NOMO-1 treated with dmso at 0.1 percent for 144 hours (cell line): Measurements from ENCODE around the gene NHS.

Source experiments
- DNase-seq: peaks from one replicate; lab custom pipeline; 2025; ENCODE audit not compliant: unreplicated experiment; lab: John Stamatoyannopoulos, UW

NHS gene

GRCh38 chrX:17767734-17768133 is 392.7 kb downstream of the NHS start:
- DNase-seq = no peak

GRCh38 chrX:17768997-17769396 is 394.0 kb downstream of the NHS start:
- DNase-seq = no peak

DNA sequence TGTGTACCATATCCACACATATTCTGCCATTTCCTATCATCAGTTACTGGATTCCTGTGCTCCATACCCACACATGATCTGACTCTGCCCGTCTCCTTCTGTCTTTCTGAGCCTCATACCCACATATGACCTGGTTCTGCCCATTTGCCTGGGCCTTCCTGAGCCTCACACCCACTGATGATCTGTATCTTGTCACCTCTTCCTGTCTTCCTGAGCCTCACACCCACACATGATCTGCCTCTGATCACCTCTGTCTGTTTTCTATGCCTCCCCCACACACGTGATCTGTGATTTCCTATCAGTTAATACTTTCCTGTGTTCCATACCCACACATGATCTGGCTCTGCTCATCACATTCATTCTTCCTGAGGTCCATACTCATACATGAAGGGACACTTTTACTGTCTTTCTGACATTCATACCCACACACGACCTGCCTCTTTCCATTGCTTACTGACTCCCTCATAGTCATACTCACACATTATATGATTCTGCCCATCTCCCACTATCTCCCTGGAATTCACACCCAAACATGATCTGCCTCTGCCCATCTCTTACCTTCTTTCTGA is 394.8 kb downstream of the NHS start:
- no peak for DNase-seq

- no peak for DNase-seq
These were observed 398.3 kb downstream of the NHS start for GRCh38 chrX:17773221-17773876.

DNA sequence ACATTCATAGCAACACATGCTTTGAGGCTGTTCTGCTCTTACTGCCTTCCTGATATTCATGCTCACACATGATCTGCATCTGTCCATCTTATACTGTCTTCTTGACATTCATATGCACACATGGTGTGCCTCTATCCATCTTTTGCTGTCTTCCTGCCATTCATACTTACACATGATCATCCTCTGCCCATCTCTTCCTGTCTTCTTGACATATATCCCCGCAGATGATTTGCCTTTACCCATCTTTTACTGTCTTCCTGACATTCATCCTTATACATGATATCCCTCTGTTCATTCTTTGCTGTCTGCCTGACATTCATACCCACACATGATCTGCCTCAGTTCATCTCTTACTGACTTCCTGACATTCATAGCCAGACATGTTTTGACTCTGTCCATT is 399.1 kb downstream of the NHS start:
- no peak for DNase-seq

DNA sequence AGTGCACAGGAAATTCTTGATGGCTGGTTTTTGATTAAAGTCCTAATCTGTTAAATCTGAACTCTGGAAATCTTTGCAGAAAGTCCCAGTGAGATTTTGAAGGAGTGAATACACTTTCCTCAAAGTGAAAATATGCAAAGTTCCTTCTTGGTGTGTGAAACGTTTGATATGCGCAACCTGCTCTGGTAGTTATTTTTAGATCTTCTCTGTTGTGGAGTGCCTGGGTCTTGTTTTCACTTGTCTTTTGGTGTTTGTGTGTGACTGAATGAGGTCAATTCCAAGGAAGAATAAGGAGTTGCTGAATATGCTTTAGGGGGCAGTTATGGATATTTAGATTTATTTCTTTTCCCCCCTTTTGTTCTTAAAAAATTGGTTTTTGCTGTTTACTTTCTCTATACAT is 404.0 kb downstream of the NHS start:
- DNase-seq = no peak

GRCh38 chrX:17779434-17779833 is 404.4 kb downstream of the NHS start:
- DNase-seq = no peak
